AG09319 (cell line): ENCODE measurements around the gene PRX.
A peak's percentile ranks its signal among the peaks of the same experiment; 100 is the strongest.

Source experiments
- DNase-seq: peaks from one replicate; pipeline ENCODE4 v3.0.0-alpha.2; 2010; ENCODE audit warnings: low read depth; ENCODE audit errors: extremely low read depth
- TF ChIP-seq, protein P1 (sequence below): IDR thresholded peaks from 2 replicates; pipeline ENCODE4 v1.5.1; 2011; ENCODE audit warnings: low read depth, mild to moderate bottlenecking, inconsistent platforms, low read length, moderate library complexity

Gene PRX

DNA sequence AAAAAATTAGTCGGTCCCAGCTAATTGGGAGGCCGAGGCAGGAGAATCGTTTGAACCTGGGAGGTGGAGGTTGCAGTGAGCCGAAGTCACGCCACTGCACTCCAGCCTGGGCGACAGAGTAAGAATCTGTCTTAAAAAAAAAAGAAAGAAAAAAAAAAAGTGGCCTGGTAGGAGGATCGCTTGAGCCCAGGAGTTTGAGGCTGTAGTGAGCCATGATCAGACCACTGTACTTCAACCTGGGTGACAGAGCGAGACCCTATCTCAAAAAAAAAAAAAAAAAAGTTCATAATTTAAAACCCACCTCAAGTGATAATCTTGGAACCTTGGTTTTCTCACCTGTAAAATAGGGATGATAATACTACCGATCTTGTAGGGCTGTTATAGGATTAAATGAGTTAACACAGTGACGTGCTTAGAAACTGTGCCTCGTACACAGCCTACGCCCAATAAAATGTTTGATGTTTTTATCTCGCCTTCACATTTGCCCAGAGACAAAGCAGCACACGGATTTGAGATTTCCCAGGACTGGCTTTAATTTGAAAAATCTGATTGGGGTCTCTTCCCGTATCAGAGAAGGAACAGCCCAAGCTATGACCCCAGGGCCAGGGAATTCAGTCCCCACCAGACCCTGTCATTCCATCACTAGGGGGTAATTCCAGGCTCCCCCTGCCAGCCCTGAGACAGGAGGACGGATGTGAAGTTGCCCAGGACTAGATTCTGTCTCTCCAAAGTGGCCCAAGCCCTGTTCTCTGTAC, 9.0 kb upstream of the PRX start:
- TF ChIP-seq, protein P1, sequence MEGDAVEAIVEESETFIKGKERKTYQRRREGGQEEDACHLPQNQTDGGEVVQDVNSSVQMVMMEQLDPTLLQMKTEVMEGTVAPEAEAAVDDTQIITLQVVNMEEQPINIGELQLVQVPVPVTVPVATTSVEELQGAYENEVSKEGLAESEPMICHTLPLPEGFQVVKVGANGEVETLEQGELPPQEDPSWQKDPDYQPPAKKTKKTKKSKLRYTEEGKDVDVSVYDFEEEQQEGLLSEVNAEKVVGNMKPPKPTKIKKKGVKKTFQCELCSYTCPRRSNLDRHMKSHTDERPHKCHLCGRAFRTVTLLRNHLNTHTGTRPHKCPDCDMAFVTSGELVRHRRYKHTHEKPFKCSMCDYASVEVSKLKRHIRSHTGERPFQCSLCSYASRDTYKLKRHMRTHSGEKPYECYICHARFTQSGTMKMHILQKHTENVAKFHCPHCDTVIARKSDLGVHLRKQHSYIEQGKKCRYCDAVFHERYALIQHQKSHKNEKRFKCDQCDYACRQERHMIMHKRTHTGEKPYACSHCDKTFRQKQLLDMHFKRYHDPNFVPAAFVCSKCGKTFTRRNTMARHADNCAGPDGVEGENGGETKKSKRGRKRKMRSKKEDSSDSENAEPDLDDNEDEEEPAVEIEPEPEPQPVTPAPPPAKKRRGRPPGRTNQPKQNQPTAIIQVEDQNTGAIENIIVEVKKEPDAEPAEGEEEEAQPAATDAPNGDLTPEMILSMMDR = no peak

DNA sequence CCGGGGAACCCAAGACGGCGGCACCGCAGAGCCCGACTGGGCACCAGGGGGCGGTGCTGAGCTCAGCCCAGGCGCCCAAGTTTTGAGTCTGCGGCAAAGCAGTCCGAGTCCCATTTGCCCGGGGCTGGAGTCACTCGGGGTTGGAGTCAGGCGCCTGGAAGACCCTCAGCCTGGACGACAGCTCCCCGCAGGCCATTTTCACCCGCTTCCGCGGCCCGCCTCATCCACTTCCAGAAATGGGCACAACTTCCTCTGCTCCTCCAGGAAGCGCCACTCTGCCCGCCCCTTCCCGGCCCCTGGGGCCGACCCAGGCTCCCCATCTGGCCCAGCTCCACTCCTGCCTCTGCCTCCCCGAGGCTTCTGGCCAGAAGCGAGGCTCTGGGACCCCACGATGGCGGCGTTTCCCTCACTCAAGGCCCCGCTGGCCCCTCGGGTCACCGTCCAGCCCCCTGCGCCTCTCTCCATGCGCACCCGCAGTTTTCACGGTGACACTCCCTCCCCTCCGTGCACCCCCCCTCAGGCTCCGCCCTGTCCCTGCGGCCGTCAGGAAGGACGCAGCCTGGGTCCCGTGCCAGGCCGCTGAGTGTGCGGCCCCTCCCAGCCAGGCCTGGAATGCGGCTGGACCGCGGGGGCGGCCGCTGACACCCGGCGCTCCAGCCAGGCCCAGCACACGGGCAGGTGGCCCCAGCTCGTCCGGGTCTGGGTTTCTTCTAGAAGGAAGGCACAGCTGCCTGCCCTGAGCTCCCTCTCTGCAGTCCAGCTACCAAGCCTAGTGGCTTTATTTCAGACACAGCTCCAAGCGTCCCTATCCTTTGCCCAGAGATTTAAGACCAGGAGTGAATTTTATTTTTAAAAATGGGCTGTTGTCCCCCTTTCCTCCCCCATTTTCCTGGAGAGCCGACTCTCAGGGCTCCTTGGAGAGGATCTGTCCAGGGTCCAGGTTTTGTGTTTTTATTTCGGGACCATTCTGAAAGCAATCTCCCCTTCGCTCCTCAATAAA, 7.9 kb upstream of the PRX start:
- TF ChIP-seq, protein P1 = peak; percentile 100
- DNase-seq = peak; percentile 80

More for the DNA sequence above, 9.0 kb upstream of the PRX start:
- no peak for DNase-seq

DNA sequence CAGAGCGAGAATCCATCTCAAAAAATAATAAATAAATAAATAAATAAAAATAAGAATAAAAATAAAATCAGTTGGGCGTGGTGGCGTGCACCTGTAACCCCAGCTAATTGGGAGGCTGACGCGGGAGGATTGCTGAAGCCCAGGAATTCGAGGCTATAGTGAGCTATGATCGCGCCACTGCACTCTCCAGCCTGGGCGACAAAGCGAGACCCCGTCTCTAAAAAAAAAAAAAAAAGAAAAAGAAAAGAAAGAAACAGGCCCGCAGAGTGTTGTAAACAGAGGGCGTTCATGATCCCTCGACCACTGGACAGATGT, 7.2 kb upstream of the PRX start:
- no peak for DNase-seq
- TF ChIP-seq, protein P1 = no peak

DNA sequence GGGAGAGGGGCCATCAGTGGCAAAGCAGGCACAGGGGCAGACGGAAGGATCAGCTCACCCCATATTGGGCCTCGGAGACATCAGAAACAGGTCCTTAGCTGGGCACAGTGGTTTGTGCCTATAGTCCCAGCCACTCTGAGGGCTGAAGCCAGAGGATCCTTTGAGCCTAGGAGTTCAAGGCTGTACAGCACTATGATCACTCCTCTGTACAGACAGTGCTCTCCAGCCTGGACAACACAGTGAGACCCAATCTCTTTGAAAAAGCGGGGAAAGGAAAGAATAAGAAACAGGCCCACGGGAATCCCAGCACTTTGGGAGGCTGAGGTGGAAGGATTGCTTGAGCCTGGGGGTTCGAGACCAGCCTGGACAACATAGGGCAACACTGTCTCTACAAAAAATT, 6.6 kb upstream of the PRX start:
- TF ChIP-seq, protein P1 = no peak
- DNase-seq = no peak

DNA sequence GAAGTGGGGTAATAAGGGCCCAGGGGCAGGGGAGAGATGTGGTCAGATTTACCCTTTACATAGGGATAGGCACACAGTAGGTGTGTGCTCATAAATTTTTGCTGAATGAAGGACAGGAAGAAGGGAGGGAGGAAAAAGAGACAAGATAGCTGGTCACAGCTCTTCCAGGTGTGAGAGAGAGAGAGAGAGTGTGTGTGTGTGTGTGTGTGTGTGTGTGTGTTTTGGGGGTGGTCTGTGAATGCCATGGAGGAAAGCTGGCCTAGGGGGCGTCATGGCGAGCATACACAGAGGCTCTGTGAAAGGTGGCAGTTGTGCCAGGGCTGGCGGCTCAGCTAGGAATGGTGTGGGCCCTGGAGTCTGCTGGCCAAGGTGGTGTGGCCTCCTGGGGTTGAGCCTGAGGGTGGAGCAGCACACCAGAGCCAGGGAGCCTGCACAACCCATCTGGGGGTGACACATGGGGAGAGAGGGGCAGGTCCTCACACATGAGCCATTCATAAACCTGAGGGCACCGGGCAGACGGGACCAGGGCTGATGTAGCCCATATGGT, 6.0 kb upstream of the PRX start:
- DNase-seq = no peak
- TF ChIP-seq, protein P1 = no peak

DNA sequence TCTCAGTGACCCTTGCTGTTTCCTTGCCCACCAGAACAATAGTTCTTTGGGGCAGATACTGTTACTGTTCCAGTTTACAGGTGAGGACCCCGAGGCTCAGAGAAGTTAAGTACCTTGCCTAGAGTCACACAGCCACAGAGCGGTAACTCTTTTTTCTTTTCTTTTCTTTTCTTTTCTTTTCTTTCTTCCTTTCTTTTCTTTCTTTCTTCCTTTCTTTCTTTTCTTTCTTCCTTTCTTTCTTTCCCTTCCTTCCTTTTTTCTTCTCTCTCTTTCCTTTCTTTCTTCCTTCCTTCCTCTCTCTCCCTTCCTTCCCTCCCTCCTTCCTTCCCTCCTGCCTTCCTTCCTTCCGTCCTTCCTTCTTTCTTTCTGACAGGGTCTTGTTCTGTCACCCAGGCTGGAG, 4.9 kb upstream of the PRX start:
- no peak for DNase-seq
- TF ChIP-seq, protein P1 = no peak

DNA sequence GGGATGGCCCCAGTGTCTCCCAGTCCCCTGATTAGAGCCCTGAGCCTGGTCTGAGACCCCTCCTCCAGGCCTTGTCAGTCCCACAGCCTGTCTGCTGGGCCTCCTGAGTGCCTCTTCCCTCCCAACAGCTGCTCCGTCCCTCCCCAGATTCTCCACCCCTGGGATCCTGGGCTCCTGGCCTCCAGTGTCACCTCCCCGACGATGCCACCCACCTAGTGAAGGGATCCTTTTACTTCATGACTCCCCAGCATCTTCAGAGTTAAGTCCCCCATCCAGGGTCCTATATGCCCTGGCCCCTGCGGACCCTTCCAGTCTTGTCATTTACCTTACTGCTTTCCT, 4.4 kb upstream of the PRX start:
- TF ChIP-seq, protein P1 = no peak
- DNase-seq = no peak
